ENCODE measurements around the gene WDR87.

GRCh38 chr19:37902668-37903067, 3.7 kb downstream of the WDR87 start:
- no peak for TF ChIP-seq REST (IDR thresholded peaks at IDR 0.05)
- peak; percentile 75 for TF ChIP-seq CTCF (IDR thresholded peaks at IDR 0.05; ENCODE audit: low read depth, low read length, missing input control)
